Posterior vena cava (tissue), 2 donors: Measurements from ENCODE around the gene ARSB. TPM values are rescaled to one million over a fixed set of nuclear protein-coding genes. Genes with fewer than 3 reads are reported as not detected.

Source experiments
- DNase-seq: peaks from one replicate; pipeline ENCODE4 v3.0.0-alpha.2; 2020; ENCODE audit warnings: low spot score
- intact Hi-C, 2 donors: fragments of 100-400 bp; cut with DNase I; formaldehyde crosslinking; loops; one replicate each; pipeline versions ENCODE4 v1.14.1 to v1.14.2; 2022 to 2023
- total RNA-seq, 2 donors: library from RNA; stranded (reverse); fragmentation: NEBNext Ultra II Directional; extraction: Animal tissue kit (Norgen Biotek cat#: 25700); gene quantifications; one replicate each; pipeline ENCODE4 v1.2.1, GENCODE V29; 2021
- donor health status: DM: yes; HTN: yes; CAD: no.
- donor health status: DM: yes; HTN: yes; CAD: no.

ARSB gene
- total RNA-seq, 2 donors from 2014 or later, result 20.9 to 21.6 TPM

DNA sequence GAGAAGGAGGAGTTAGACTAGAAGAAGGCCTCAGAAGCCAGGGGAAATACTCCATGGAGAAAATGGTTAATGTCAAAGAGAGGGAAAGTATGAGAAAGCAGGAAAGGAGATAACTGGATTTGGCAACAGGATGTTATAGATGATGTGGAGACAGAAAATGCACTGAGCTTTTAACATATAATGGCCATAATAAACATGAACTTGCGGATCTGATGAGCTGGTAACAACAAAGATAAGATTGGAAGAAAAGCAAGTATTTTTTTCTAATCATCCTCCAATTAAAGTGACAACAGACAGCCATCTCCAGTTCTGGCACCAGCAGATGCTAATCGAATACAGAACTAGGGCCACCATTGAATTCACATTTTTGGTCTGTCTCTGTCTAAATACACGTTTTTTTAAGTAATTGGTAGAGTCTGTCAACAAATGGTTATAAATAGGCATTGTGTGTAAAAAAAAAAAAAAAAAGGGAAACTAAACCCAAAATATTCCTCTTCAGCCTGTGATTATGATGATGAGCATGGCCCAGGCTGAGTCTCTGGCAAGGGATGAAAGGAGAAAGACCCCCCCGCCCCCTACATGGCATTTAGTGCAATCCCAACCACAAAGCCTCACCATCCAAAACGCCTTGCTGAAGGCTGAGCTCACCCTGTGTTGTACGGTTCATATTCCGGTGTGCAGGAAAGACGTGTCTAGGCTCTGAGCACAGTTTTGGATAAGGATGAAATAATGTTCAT is 187.0 kb downstream of the ARSB start:
- no peak for DNase-seq
- intact Hi-C loops, result no loop called here

DNA sequence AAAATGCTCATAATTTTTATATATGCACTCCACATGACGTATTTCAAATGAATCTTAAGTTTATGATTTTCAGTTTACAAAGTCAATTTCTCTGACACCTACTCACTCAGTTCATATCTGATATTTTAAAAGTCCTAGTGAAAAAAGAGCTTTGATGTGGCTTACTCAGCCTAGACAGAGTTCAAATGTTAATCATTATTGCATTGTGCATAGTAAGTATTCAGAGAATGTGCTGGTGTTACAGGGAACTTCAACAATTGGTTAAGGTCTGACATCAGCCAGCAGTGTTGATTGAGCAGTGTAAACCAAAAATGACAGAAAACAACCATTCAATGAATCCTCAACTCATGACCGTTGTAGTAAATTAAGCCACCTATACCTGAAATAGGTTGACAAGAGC is 189.4 kb downstream of the ARSB start:
- no peak for DNase-seq
- intact Hi-C loops, result no loop called here

DNA sequence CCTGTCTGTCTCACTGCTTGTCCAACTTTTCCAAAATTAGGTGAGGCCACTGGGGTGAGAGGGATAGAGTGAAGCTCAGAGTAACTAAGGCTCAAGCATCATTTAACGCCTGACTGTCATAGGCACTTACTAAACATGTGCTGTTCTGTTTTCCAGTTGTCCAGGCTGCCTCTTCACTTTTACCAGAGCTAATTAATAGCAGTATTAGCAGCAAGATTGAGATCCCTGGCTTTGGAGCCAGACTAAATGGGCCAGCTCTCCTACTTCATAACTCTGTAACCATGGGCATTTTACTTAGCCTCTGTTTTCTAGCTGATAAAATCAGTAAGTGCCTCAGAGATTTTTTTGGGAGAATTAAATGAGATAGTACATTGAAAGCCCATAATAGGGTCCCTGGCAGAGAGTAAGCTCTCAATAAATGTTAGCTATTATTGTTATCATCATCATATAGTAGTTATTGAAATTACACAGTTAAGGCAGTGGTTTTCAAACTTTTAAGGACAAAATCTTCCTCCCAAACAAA is 190.4 kb downstream of the ARSB start:
- intact Hi-C loops, result no loop called here
- DNase-seq, result no peak

DNA sequence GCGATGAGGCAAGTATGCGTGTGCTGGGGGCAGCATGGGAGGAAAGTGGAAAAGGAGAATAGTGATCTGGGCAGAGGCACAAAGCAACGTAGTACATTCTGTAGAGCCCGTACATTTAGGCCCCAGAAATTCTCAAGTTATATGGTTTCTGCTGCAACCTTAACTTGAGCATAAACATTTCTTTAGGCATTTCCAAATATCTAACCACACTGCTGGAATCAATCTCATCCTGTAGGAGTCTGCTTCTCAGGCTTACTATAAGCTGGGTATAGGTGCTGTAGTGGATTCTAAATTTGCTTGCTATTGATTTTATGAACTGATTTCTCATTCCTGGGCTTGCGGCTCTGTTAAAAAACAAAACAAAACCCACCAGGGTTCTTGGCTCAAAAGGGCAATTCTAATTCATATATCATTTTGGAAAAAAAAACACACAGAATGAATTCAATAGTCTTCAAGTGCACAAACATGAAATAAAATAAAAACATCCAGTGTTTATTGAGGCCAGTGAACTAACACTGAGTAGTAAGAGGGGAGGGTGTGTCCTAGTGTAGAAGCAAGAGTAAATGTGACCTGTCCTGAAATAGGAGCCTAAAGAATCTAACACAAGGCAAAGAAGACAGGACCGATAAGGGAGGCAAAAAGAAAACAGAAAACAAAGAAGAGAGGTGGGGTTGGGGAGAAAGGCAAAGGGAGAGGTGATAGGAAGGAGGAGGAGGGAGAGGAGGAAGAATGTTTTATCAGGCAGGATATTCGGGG is 191.0 kb downstream of the ARSB start:
- DNase-seq, result no peak
- intact Hi-C loops, result no loop called here

DNA sequence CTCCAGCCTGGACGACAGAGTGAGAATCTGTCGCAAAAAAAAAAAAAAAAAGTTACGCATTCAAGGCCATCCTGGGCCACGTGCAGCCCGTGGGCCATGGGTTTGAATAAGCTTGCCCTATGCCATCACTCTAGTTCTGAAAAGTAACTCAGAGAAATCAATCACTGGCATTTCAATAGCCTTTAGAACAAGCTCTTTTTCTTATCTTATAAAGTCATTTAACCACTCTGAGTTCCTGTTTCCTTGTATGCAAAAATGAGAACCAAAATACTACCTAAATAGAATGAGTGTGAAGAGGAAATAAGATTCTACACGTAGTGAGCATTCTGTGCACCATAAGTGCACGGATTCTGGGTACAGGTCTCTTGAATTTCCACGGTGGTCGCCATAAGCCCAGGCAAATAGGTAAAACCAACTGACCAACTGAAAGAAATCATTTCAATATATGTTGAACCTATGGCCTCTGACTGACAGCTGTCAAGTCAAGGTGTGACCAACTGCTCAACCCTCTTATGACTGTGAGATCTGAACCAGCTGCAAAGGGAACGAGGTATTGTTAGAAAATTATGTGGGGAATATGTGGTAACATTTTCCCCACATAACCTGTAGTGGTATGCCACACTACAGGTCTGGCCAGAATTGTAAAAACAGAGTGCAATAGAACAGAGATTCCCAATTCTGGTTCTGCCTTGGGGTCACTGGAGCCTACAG is 192.6 kb downstream of the ARSB start:
- intact Hi-C loops, result no loop called here
- no peak for DNase-seq

DNA sequence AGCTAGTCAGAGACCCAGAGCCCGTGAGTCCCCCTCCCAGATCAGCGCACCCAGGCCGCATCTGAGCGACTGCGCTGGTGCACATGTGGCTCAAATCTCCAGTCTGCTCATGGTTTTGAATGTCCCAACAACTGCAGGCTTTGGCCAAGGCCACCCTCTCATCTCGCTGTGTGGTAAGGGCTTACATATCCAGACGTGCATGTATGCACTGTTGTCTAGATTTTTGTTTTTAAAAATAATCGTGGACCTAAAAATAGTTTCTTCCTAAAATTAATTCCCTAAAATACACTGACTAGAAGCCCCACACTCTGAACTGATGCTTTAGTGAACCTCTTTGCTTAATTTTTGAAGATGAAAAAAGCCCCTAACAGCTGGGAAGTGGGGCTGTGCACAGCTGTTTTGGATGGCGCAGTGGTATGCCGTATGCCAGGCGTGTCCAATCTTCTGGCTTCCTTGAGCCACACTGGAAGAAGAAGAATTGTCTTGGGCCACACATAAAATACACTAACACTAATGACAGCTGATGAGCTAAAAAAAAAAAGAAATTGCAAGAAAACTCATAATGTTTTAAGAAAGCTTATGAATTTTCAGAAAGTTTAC is 193.5 kb downstream of the ARSB start:
- no peak for DNase-seq
- intact Hi-C loops, result no loop called here

DNA sequence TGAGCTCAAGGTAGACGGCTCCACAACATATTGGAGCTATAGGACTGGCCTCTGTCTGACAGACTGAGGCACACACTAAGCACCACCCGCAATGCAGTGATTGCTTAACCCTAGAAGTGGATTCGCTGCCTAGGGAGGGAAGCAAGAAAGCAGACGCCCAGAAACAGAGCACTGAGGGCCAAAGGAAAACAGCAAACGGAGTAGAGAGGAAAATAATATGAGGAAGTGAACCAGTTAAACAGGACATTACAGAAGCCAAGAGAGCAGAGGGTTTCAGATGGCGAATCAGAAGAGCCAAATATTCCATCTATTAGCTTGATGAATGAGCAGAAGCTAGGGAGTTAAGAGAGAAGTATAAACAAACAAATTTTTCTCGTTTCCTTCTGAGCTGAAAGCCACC is 197.3 kb downstream of the ARSB start:
- DNase-seq, result no peak
- intact Hi-C loops, result no loop called here

DNA sequence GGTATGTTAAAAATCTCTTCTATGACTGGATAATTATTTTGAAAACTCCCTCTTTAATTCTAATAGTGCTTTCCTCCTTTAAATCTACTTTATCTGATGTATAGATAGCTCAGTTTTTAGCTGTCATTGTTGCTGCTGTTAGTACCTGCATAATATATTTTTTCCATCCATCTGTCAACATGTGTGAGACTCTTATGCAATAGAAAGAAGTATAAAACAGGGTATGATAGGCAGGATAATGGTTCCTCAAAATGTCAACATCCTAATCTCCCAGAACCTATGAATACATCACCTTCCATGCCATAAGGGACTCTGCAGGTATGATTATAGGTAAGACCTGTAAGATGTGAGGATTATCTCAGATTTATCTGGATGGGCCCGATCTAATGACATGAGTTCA is 199.7 kb downstream of the ARSB start:
- DNase-seq, result no peak
- intact Hi-C loops, result no loop called here

DNA sequence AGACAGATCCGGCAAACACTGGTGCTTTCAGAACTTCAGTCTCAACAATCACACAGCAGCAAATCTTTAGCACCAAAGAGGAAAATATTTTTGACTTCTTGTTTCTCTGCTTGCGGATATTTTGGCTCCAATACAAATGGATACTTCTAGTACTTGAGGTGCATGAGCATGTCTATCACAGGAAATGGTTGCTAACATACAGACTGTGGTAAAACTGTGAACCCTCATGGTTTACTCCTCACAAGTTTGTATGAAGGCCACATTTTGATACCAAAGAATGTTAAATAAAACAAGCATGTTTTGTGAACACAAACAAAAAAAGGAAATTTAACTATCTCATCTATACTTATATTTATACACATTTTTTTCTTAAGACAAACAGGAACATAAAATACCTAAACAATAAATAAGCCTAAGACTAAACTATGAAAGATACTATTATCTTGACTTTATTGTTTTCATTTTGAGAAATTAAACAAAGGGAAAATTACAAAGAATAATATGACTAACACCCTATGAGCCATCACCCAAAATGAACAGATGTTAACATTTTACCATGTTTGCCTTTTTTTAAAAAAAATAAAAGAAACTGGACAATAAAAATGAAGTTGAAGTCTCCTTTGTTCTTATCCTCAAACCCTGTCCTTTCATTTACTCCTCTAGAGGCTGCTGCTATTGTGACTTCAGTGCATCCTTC is 201.5 kb downstream of the ARSB start:
- intact Hi-C loops, result no loop called here
- DNase-seq, result no peak

DNA sequence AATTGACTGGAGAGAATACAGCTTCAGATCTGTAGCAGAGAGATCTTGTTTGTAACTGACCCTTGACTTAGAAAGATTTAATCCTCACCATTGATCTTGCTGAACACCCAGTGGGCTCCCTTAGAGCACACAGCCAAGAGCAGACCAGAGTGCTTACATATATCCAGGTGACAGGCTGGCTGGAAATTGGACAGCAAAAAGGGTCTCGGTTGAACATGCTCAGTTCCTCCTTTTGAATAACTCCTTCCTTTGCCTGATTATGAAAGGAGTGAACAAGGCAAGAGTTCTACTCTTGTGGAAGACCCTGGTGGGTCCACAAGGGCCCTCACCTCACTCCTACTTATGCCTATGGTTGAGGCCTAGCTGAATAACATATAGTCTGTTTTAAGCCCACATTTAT is 202.4 kb downstream of the ARSB start:
- intact Hi-C loops, result no loop called here

DNA sequence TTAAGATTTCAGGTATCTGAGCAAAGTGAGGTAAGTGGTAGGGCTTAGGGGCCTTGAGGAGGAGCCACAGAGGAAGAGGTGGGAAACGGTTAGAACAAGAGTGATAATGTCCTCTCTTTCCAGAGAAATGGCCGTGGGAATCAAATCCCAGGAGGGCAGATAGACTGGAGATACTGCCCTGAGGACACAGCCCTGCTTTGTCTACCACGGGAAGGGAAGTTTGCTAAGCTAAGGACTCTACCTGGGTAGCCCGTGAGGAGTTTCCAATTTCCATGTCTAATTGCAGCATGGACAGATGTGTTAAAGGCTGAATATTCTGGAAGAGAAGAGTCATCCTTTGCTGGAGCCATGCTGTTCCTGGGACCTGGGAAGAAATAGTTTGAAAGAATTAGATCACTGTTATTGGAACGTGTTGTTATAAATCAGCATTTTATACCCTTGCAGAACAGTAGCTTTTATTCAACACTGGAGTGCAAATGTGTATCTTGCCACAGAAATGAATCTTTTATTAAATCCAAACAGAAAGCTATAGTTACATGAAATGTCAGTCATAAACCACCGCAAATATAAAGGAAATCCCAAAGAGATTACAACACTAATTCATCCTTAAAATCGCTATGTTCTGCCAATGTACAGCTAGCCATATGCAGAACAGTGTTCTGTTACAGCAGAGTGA is 203.4 kb downstream of the ARSB start:
- DNase-seq, result no peak
- intact Hi-C loops, result no loop called here

More for the DNA sequence above, 202.4 kb downstream of the ARSB start:
- DNase-seq, result no peak

DNA sequence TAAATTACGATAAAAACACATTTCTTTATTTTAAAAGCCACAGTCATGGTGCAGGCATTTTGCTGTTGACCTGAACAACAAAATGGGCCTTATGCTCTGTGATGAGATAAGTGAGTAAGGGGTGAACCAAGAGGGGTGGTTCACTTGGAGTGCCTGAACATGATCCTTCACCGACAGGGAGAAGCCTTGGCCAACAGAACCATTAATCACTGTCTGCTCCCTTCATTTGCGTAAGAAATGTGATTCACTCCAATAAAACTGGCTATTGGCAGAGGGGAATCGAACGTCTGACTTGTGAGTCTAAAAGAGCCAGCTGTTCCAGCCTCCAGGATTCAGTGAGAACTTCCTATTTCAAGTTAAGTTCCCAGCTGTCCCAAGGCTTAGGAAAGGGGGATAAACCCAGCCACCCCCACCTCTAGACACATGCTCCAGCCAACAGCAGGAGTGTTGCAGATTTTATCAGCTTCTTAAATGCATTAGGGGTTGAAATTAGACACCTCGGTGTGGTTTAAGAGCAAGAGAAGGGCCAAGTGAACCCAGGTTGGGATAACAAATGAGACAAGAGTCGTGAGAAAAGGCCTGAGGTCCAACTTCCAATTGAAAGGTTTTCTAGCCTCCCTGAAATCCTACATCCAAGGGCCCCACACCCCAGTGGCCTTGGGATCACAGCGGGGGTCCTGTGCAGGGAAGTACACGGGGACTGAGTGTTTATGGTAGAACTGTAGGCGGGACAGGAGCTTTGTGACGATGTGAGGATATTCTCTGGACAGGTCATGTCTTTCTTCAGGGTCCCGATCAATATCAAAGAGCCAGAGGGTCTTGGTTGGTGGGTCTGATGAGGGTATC is 205.1 kb downstream of the ARSB start:
- DNase-seq, result no peak
- intact Hi-C loops, result no loop called here

DNA sequence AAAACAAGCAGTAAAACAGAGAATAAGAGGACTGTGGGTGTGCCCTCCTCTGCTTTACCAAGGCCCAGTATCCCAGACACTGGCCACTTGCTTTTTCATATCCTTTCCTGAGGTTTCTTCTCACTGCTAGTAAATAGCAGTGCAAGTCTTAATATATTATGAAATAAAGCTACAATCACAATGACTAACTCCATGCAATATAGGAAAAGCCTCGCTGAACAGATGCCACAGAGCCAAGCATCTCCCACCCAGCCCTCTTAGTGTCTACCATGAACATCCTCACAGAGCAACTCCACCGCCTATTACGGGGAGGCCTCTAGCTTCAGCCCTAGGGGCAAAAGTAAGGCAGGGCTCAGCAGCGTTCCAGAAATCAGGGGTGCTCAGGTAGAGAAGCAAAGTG is 205.8 kb downstream of the ARSB start:
- intact Hi-C loops, result no loop called here
- DNase-seq, result no peak

DNA sequence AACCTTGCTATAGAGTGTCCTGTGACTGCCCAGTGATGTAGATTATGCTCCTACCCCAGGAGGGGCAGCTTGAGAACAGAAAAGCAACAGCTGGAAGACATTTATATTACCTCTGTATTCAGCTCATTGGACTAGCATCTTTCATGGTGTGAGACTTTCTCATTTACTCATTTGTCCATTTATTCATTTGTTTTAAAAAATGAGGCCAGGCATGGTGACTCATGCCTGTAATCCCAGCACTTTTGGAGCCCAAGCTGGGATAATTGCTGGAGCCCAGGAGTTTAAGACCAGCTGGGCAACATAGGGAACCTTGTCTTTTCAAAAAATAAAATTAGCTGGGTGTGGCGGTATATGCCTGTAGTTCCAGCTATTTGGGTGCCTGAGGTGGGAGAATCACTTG is 206.6 kb downstream of the ARSB start:
- intact Hi-C loops, result no loop called here
- no peak for DNase-seq

DNA sequence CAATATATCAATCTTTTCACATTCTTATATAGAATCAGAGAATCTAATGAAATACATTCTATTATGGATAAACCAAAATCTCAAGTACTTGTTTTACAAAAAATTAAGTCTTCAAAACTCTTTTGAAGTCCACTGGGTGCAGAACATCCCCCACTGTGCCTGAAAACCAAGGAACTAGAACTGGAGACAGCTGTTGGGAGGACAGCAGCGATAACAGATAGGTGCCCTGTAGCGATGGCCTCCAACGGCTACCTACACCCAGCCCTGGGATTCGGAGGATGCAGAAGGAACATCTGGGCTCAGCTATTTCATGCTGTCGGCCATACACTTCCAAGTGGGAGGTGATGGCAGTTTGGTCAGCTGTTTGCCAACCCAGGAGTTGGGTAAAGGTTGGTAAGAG is 207.2 kb downstream of the ARSB start:
- no peak for DNase-seq
- intact Hi-C loops, result no loop called here

DNA sequence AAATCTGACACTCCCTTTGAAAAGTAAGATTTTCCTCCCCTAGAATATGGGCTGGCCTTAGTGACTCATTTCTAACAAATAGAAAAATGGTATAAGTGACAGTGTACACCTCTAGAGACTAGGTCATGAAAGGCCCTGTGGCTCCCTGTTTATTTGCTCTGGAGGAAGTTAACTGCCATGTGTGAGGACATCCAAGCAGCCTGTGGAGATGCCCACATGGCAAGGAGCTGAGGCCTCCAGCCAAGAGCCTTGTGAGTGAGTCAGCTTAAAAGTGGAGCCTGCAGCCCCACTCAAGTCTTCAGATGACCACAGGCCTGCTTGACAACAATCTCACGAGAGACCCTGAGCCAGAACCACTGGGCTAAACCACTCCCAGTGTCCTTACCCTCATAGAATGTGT is 208.5 kb downstream of the ARSB start:
- intact Hi-C loops, result no loop called here
- DNase-seq, result no peak

DNA sequence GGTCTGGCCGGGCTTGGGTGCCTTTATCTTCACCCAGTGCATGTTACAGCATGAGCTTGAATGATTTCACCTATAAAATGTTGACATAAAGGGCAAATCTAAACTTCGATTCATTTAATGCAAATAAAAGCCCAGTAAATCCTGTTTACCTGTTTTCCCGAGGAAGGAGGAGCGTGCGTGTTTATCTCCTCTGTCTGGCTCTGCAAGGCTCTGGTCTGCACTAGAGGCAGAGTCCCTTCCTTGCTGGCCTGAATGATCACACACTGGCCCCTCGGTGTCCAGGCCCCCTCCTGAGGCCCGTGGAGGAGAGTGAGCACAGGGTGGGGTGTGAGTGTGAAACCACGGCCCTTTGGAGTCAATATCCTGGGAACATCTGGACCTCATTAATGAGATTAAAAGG is 211.5 kb downstream of the ARSB start:
- no peak for DNase-seq
- intact Hi-C loops, result no loop called here
